ENCODE data around the gene BICD2.

GRCh38 chr9:92725766-92726165 is 38.9 kb downstream of the BICD2 start:
- no peak for TF ChIP-seq CTCF (IDR thresholded peaks at IDR 0.05)
- no peak for TF ChIP-seq ZFX (IDR thresholded peaks at IDR 0.05; ENCODE audit: borderline replicate concordance)

All from 22Rv1 (cell line).